ENCODE data around the gene ACTN4. TPM values are rescaled to one million over a fixed set of nuclear protein-coding genes. Genes with fewer than 3 reads are reported as not detected.

Gene ACTN4
- total and polyA plus RNA-seq, 2 donors (not counting 1 experiment from before 2014, with no cell fraction given) = 108 to 164 TPM

DNA sequence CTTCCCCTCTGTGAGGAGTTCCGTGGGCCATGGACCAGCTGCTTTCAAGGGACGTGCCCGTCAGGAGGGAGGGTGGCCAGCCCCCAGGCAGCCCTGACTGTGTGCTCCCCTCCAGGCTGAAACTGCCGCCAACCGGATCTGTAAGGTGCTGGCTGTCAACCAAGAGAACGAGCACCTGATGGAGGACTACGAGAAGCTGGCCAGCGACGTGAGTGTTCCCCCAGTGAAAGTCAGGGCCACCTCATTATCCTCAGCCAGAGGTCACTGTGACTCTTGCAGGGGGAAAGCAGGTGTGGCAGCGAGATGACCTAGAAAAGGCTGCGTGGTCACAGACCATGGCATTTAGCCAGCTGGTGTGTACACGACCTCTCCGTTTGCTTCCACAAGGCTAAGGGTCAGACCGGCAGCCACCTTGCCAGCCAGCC, 66.9 kb downstream of the ACTN4 start:
- TF ChIP-seq, protein P1, sequence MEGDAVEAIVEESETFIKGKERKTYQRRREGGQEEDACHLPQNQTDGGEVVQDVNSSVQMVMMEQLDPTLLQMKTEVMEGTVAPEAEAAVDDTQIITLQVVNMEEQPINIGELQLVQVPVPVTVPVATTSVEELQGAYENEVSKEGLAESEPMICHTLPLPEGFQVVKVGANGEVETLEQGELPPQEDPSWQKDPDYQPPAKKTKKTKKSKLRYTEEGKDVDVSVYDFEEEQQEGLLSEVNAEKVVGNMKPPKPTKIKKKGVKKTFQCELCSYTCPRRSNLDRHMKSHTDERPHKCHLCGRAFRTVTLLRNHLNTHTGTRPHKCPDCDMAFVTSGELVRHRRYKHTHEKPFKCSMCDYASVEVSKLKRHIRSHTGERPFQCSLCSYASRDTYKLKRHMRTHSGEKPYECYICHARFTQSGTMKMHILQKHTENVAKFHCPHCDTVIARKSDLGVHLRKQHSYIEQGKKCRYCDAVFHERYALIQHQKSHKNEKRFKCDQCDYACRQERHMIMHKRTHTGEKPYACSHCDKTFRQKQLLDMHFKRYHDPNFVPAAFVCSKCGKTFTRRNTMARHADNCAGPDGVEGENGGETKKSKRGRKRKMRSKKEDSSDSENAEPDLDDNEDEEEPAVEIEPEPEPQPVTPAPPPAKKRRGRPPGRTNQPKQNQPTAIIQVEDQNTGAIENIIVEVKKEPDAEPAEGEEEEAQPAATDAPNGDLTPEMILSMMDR (IDR thresholded peaks at IDR 0.05) = no peak
- TF ChIP-seq EZH2 (IDR thresholded peaks at IDR 0.05; ENCODE audit: borderline replicate concordance, insufficient read depth, low read depth, low read length, poor library complexity, severe bottlenecking) = no peak
- Mint-ChIP-seq H3K9me3 (ENCODE audit: insufficient read depth) (no peaks in the 10 kb centered on the region), H3K27me3 (no peaks in the 10 kb centered on the region), H3K4me3 (no peak overlapping the region), H3K27ac (no peak overlapping the region), H3K4me1 (no peaks in the 10 kb centered on the region)
- H4K20me1 ChIP-seq (ENCODE audit: control insufficient read depth, insufficient read depth, low read length, poor library complexity, severe bottlenecking) = no peaks in the 10 kb centered on the region
- POLR2A ChIA-PET = no interaction called here
- H3K4me1 ChIP-seq (ENCODE audit: control insufficient read depth in 2 of 2, insufficient read depth in 2 of 2, low read length in 2 of 2) = no peaks in the 10 kb centered on the region
- H3K27me3 ChIP-seq (replicated peaks in 1 of 4; ENCODE audit: control extremely low read depth in 1 of 4, control insufficient read depth in 3 of 4, insufficient read depth in 4 of 4, low read length in 3 of 4) = no peaks in the 10 kb centered on the region
- no peak overlapping the region for H3K4me2 ChIP-seq (replicated peaks; ENCODE audit: low read depth, low read length, poor library complexity, severe bottlenecking)
- no peaks in the 10 kb centered on the region for H3K9me3 ChIP-seq (ENCODE audit: control extremely low read depth in 1 of 3, control insufficient read depth in 2 of 3, insufficient read depth in 1 of 3, low read length in 2 of 3)
- 100% methylated on average over 13 of the region's 14 CpGs for WGBS (ENCODE audit: insufficient coverage)
- no peak overlapping the region for H3K27ac ChIP-seq (ENCODE audit: low read length in 2 of 2)
- H3K4me3 ChIP-seq (ENCODE audit: control extremely low read depth in 1 of 5, extremely low read depth in 1 of 5, insufficient read depth in 1 of 5, low read depth in 2 of 5, low read length in 4 of 5) = no peak overlapping the region
- CTCF ChIA-PET = no interaction called here
- no peak overlapping the region for H2AFZ ChIP-seq (ENCODE audit: insufficient read depth, low read depth, low read length, poor library complexity, severe bottlenecking)
- intact Hi-C loops (cut with micrococcal nuclease) = no loop called here
- peaks cover 0 to 69% of the 10 kb centered on the region in 2 experiments for H3K36me3 ChIP-seq (replicated peaks in 1 of 2; ENCODE audit: control extremely low read depth in 1 of 2, control insufficient read depth in 1 of 2, extremely low read depth in 1 of 2, insufficient read depth in 2 of 2, low read length in 1 of 2)
- H3K79me2 ChIP-seq (ENCODE audit: control insufficient read depth, insufficient read depth, low read length) = no peaks in the 10 kb centered on the region
- H3K9ac ChIP-seq (ENCODE audit: low read length) = no peak overlapping the region
- ATAC-seq (ENCODE audit: low read depth) = no peak
- no peak for DNase-seq

DNA sequence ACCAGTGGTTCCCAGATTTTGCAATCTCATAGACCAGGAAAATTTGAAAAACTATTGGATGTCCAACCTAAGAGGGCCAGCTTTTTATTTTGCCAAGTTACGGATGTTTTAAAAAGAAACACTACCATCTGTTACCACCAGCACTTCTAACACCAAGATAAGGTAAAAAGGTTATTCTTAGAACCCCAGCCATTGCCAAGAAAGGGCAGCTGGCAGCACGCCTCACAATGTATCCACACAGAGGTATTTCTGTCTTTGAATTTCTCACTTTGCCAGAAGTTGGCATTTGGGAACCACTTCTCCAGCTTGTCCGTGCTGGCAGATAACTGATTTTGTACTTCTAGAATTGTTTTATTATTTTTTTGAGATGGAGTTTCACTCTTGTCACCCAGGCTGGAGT, 68.1 kb downstream of the ACTN4 start:
- Histone ChIP-seq H3K79me2 (ENCODE audit: control insufficient read depth, insufficient read depth, low read length) (no peaks in the 10 kb centered on the region), H3K4me3 (ENCODE audit: control extremely low read depth in 1 of 5, extremely low read depth in 1 of 5, insufficient read depth in 1 of 5, low read depth in 2 of 5, low read length in 4 of 5) (no peak overlapping the region), H3K9me3 (ENCODE audit: control extremely low read depth in 1 of 3, control insufficient read depth in 2 of 3, insufficient read depth in 1 of 3, low read length in 2 of 3) (no peaks in the 10 kb centered on the region), H3K4me1 (ENCODE audit: control insufficient read depth in 2 of 2, insufficient read depth in 2 of 2, low read length in 2 of 2) (no peaks in the 10 kb centered on the region), H3K9ac (ENCODE audit: low read length) (no peak overlapping the region), H3K36me3 (replicated peaks in 1 of 2; ENCODE audit: control extremely low read depth in 1 of 2, control insufficient read depth in 1 of 2, extremely low read depth in 1 of 2, insufficient read depth in 2 of 2, low read length in 1 of 2) (peaks cover 0 to 68% of the 10 kb centered on the region in 2 experiments), H3K27me3 (replicated peaks in 1 of 4; ENCODE audit: control extremely low read depth in 1 of 4, control insufficient read depth in 3 of 4, insufficient read depth in 4 of 4, low read length in 3 of 4) (no peaks in the 10 kb centered on the region), H4K20me1 (ENCODE audit: control insufficient read depth, insufficient read depth, low read length, poor library complexity, severe bottlenecking) (no peaks in the 10 kb centered on the region), H2AFZ (ENCODE audit: insufficient read depth, low read depth, low read length, poor library complexity, severe bottlenecking) (no peak overlapping the region), H3K4me2 (replicated peaks; ENCODE audit: low read depth, low read length, poor library complexity, severe bottlenecking) (no peak overlapping the region), H3K27ac (ENCODE audit: low read length in 2 of 2) (no peak overlapping the region)
- H3K4me3 Mint-ChIP-seq = no peak overlapping the region
- no CpG with 5 or more reads among the region's 3 CpGs for WGBS (ENCODE audit: insufficient coverage)
- H3K9me3 Mint-ChIP-seq (ENCODE audit: insufficient read depth) = no peaks in the 10 kb centered on the region
- no peaks in the 10 kb centered on the region for H3K4me1 Mint-ChIP-seq
- no peak overlapping the region for H3K27ac Mint-ChIP-seq
- ATAC-seq (ENCODE audit: low read depth) (no peak), DNase-seq (no peak)
- TF ChIP-seq, protein P1 (IDR thresholded peaks at IDR 0.05) = no peak
- TF ChIP-seq EZH2 (IDR thresholded peaks at IDR 0.05; ENCODE audit: borderline replicate concordance, insufficient read depth, low read depth, low read length, poor library complexity, severe bottlenecking) = no peak
- no peaks in the 10 kb centered on the region for H3K27me3 Mint-ChIP-seq
- ChIA-PET POLR2A (interaction anchor here (0.6 to 0.7 kb wide), 2 partner anchors 12 to 17 kb away, joined by 3 to 4 read pairs; no protein-coding TSS in a partner anchor), CTCF (no interaction called here)
- intact Hi-C loops (cut with micrococcal nuclease) = no loop called here

All from B cell (primary cell).